HG02588 (cell line): ENCODE results near the gene AOX1.
"Not testable (repeated sequence)": the region's sequence is repeated elsewhere in the genome, so short reads cannot be mapped to it uniquely, and the experiment has no call there.

Experiments used
- ATAC-seq: cut with Tn5 transposase; IDR thresholded peaks from one replicate; pipeline ENCODE4 v1.9.1; 2021; ENCODE audit warnings: mild to moderate bottlenecking, moderate library complexity; ENCODE audit not compliant: unreplicated experiment

The AOX1 gene

DNA sequence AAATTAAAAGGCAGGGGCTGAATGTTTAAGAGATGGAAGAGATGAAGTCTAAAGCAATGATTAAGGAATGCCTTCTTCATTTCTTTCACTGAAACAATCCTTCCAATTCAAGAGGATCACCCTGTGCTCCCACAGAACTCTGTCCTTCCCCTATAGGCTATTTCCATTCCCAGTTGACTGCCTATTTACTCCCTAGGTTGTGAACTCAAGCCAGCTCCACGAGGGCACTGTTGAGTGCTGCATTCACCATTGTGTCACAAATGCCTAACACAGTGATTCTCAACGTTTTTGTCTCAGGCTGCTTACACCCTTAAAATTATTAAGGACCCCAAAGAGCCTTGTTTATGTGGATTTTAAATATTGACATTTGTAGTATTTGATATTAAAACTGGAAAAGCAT lies 112.4 kb downstream of the AOX1 start:
- no peak for ATAC-seq

DNA sequence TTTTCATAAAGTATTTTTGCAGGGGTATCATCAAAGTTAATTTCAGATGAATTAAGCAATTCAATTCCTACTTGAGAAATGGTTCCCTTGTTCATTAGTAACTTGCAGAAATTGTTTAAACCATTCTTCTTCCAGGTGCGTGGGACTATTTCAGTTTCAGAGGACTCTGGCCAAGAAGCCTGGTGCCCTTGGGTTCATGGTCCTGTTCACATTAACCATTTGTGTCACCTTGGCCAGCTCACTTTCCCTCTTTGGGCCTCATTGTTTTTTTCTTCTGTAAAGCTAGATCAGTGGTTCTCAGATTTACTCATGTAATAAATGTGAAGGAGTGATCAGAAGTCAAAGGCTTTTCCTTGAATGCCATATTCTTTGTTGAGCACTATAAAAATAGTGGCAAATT lies 113.5 kb downstream of the AOX1 start:
- no peak for ATAC-seq

DNA sequence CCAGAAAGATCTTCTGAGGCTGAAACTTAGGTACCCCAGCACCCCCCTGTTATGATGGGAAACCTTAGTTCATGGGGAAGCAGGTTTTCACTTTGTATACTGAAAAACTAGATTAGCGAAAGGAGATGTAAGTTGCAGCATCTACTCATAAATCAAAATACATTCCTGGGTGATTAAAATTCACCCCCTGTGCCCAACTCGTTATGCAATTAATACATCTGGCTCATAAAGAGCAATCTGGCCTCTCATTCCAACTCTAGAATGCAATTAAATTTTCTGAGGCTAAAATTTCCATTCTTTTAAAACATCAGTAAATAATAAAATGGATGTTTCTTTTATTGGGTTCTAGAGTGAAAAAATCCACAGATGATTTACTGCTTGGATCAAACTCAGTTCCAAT lies 115.0 kb downstream of the AOX1 start:
- ATAC-seq: no peak

DNA sequence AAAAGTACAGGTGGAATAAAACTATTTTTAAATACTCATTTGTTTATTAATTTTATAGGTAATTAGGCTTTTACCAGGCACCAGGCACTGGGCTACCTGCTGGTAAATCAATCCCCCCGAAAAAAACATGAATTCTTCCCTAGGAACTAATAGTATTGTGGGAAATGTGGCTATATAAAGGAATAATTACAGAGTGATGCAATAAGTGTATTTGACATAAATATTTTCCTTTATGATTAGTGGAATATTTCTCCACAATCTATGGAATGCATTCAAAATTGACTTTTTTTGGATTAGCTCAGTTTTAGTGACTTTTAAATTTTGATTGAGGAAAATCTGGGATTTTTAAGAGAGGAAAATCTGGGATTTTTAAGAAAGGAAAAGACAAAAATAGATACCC lies 116.2 kb downstream of the AOX1 start:
- ATAC-seq: no peak

DNA sequence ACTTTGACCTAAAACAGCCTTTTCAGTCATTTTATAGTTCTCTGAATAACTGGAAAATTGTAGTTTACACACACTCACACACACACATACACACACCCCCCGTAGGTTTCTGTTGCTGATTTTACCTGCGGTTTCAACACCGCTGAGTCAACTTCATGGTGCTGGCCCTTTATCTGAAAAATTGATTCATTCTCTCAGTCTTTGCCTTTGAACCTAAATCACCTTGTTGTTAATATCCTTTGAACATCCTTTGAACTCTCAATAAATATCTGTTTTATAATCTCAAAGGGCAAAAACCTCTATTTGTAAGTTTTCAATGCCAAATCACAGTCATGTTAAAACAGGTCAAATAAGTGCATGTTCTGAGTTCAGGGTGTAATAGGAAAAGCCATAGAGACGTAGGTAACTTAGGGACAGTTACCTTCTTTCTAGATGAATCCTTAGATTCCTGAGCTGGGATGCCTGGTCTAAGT lies 116.9 kb downstream of the AOX1 start:
- ATAC-seq: no peak

DNA sequence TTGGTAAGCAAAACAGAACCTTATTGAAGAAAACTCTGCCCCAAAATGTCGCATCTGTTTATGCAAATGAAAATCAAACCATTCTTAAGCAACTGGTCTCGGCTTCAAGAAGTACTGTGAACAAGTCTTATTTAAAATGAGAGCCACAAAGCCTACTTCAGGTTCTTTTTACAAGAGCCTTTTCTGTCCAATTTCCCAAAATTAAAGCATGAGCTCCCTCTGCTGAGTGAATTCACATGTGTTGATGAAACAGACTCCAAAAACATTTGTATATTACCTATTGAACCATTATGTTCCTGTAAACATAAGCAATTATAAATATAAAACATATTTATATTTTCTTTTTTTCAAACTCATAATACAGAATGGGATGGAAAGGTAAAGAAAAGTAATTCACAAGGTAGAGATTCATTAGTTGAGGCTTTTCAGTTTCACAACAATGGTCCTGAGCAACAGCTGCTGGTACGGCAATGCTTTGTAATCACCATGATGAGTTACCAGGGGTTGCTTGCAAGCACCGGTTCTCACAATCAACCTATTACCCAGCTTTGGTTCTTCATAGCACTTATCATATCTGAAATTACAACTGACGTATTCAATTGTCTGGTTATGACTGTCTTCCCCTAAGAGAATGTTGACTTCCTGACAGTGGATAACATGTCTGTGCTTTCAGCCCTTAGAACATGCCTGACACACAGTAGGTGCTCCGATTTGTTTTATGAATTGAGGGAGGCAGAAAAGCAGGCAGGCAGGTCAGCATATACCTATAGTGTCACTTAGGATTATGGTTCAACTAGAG lies 117.5 kb downstream of the AOX1 start:
- ATAC-seq: no peak

DNA sequence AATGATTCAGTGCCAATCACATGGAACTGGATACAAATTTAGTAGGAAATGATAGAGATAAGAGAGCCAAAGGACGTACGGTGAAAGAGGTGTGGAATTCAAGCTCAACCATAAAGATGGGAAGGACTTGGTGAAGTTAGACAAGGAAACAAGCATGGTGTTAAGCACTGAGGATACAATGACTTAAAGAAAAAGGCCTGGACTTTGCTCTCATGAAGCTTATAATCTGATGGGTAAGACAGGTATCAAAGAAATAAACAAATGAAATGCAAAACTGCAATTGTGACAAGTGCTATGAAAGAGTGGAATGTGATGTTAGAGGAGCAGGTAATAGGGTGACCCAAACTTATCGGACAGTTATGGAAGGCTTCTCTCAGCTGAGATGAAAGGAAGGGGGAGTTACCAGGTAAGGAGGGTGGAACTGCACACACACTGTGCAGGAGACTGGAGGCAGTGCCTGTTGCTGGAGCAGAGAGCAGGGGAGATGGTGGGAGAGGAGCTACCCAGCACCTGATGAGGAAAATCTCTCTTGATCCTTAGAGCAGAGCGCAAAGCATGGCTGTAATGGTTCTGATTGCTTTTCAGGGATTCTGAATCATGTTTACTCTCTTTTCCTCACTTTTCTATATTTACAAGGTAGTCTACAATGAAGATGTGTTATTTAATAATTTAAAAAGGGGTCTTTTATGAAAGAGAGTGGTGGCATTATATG lies 118.3 kb downstream of the AOX1 start:
- ATAC-seq: no peak

DNA sequence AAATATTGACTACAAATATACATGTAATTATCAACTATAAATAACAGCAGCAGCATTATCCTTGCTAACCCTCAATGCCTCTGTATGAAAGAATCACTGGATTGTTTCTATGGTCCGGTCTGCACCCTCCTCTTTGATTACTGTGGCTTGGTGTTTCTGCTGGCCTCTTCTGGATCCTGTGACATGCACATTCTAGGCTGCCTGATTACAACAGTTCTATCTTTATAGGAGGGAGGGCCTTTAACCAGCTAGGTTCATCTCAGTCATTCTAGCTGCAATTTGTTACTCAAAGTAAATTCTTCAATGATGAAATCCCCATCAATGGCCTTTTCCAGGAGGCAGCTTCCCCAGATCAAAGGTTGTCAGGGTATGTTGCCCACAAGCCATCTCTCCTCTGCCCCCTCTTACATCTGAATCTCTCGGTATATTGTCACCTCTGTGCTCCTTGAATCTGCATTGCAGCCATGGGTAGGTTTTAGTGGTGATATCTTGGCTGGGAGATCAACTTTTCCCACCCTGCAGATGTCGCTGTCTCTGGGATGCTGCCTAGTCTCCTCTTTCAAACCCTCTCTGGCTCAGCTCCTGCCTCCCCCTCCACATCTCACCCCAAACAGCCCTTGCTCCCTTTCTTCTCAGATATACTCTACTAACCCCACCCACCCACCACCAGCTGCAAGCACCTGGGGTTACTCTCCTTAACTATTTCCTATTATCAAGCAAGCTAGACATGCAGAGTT lies 119.7 kb downstream of the AOX1 start:
- no peak for ATAC-seq

DNA sequence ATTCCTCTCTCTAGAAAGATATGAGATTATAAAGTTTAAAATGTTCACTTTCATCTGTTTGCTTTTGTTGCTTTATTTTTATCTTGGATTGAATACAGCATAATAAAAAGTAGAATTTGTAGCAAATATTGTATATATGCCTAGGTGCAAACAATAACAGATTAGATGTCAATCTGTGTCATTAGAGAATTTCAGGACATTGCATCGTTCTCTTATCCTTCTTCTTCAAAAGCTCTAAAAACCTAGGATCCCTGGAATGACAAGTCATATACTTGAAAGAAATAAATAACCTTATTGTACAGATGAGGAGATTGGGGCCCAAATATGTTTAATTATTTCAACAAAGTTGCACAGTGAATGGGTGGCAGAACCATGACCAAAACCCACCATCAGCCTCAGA lies 123.1 kb downstream of the AOX1 start:
- ATAC-seq: no peak

DNA sequence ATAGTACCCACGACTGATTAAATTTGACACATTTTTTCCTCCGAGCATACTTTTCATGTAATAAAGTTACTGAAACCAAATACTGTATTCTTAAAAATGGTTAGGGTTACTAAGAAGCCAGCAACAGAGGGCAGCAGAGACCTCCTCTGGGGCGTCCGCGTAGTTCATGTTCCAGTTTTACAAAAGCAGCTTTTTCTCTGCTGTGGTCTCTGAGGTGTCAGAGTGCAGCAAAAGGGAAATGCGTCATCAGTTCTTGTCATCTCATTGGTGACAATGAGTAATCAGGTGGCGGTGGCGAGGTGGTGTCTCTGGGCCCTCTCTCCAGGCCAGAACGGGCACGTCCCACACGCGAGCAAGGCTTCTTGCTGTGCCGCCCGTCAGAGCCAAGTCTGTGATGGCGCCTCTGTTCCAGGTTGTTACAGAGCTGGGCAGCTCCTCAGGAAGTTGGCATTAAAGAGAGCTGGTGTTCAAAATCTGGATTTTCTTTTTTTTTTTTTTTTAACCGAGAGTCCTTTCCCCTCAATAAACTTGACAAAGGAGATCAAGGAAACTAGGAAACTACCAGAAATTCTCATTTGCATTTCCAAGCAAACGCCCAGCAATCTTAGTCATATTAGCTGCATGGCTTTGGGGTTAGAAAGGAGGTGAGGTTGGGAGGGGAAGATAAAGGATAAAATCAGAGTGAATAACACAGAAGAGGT lies 127.3 kb downstream of the AOX1 start:
- peak; percentile 100 for ATAC-seq

DNA sequence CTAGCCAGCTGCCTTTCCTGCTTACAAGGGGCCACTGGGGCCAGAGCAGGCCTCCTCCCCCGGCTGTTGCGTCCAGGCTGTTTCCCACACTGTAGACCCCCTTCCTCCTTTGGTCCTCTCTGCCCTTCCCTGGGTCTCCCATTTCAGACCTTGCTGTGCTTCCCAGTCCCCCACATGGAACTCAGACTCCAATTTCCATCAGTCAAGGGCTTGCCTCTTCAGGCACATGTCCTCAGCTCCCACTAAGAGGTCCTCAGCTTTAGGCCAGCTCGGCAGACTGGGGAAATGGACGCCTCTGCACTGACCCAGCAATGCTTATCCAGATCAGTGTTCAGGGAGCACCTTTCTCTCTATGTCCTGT lies 127.9 kb downstream of the AOX1 start:
- no peak for ATAC-seq

DNA sequence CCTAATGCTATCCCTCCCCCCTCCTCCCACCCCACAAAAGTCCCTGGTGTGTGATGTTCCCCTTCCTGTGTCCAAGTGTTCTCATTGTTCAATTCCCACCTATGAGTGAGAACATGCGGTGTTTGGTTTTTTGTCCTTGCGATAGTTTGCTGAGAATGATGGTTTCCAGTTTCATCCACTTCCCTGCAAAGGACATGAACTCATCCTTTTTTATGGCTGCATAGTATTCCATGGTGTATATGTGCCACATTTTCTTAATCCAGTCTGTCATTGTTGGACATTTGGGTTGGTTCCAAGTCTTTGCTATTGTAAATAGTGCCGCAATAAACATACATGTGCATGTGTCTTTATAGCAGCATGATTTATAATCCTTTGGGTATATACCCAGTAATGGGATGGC lies 129.2 kb downstream of the AOX1 start:
- not testable (repeated sequence) for ATAC-seq

DNA sequence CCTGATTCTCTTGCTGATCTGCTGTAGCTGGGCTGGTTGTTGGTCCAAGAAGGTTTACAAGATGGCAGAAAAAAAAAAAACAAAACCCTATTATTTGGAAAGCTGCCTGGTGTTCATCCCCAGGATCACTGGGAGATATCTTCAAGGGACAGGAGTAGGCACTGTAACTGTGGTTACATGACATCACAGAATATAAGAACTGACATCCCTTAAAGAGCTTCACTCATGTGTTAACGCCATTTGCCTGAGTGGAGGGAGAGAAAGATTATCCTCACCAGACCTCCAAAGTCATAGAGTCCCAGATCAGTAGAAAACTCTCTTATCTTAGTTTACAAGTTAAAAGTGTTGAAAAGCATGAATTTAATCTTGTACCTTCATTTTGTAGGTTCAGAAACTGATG lies 130.6 kb downstream of the AOX1 start:
- no peak for ATAC-seq
